ENCODE data around the gene PARP15.

DNA sequence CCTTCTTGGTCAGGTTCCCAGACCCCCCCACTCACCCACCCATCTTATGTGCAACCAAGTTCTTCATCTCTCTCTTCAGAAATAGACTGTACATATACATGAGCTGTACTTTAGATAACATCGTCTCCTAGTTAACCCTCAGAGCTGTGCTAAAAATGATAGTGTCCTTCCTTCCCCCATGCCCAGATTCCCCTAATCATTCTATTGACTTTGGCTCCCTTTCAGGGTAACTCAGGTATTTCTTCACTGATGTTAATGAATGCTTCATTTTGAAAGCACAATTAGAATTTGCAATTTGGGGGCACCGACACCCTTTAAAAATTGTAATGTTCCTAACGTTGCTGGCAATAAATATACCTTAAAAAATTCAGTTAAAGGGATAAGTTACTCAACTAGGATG lies 24.3 kb upstream of the PARP15 start:
- TF ChIP-seq, protein P1, sequence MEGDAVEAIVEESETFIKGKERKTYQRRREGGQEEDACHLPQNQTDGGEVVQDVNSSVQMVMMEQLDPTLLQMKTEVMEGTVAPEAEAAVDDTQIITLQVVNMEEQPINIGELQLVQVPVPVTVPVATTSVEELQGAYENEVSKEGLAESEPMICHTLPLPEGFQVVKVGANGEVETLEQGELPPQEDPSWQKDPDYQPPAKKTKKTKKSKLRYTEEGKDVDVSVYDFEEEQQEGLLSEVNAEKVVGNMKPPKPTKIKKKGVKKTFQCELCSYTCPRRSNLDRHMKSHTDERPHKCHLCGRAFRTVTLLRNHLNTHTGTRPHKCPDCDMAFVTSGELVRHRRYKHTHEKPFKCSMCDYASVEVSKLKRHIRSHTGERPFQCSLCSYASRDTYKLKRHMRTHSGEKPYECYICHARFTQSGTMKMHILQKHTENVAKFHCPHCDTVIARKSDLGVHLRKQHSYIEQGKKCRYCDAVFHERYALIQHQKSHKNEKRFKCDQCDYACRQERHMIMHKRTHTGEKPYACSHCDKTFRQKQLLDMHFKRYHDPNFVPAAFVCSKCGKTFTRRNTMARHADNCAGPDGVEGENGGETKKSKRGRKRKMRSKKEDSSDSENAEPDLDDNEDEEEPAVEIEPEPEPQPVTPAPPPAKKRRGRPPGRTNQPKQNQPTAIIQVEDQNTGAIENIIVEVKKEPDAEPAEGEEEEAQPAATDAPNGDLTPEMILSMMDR (IDR thresholded peaks at IDR 0.05; ENCODE audit: low read depth, low read length): no peak
- TF ChIP-seq MAX (IDR thresholded peaks at IDR 0.05; ENCODE audit: low read depth, low read length) (no peak), POLR2A (IDR thresholded peaks at IDR 0.05; ENCODE audit: extremely low read depth, insufficient read length) (no peak)
